ENCODE measurements around the gene RHOJ. TPM values are rescaled to one million over a fixed set of nuclear protein-coding genes. Genes with fewer than 3 reads are reported as not detected.

Gene RHOJ
- total RNA-seq, 1 experiment from 2014 or later, result not detected

GRCh38 chr14:63179383-63179782, 24.9 kb upstream of the RHOJ start:
- H3K9me3 Mint-ChIP-seq (ENCODE audit: unreplicated experiment), result peaks cover 9% of the 10 kb centered on the region
- Histone ChIP-seq H3K9me3 (no peaks in the 10 kb centered on the region), H3K36me3 (ENCODE audit: control insufficient read depth, insufficient read depth, low read length) (no peaks in the 10 kb centered on the region), H3K27me3 (replicated peaks; ENCODE audit: control insufficient read depth, insufficient read depth, low read length) (no peaks in the 10 kb centered on the region), H3K4me3 (ENCODE audit: low read depth, low read length) (no peak overlapping the region), H3K4me1 (no peaks in the 10 kb centered on the region)
- H3K27ac Mint-ChIP-seq (ENCODE audit: unreplicated experiment), result no peak overlapping the region
- no peak for TF ChIP-seq CTCF (IDR thresholded peaks at IDR 0.05; ENCODE audit: insufficient read depth in 1 of 2, low read depth in 1 of 2, low read length in 1 of 2, severe bottlenecking in 1 of 2, unreplicated experiment in 1 of 2)
- ChIA-PET POLR2A (no interaction called here), CTCF (no interaction called here)
- H3K4me1 Mint-ChIP-seq (ENCODE audit: low read depth, unreplicated experiment), result no peaks in the 10 kb centered on the region
- peaks cover 3% of the 10 kb centered on the region for H3K27me3 Mint-ChIP-seq (ENCODE audit: insufficient read depth, unreplicated experiment)
- no peak overlapping the region for H3K4me3 Mint-ChIP-seq (ENCODE audit: unreplicated experiment)
- intact Hi-C loops (cut with micrococcal nuclease; ENCODE audit: unreplicated experiment), result no loop called here
- BruUV-seq (replicated peaks), result no TSS peak
- DNase-seq, result no peak
- H3K36me3 Mint-ChIP-seq (ENCODE audit: insufficient read depth, unreplicated experiment), result no peaks in the 10 kb centered on the region

GRCh38 chr14:63180011-63180410, 24.2 kb upstream of the RHOJ start:
- no peak for DNase-seq
- peaks cover 3% of the 10 kb centered on the region for H3K27me3 Mint-ChIP-seq (ENCODE audit: insufficient read depth, unreplicated experiment)
- H3K36me3 Mint-ChIP-seq (ENCODE audit: insufficient read depth, unreplicated experiment), result no peaks in the 10 kb centered on the region
- intact Hi-C loops (cut with micrococcal nuclease; ENCODE audit: unreplicated experiment), result no loop called here
- H3K4me1 Mint-ChIP-seq (ENCODE audit: low read depth, unreplicated experiment), result no peaks in the 10 kb centered on the region
- H3K4me3 ChIP-seq (ENCODE audit: low read depth, low read length), result no peak overlapping the region
- H3K27ac Mint-ChIP-seq (ENCODE audit: unreplicated experiment), result no peak overlapping the region
- no peaks in the 10 kb centered on the region for H3K27me3 ChIP-seq (replicated peaks; ENCODE audit: control insufficient read depth, insufficient read depth, low read length)
- H3K4me1 ChIP-seq, result no peaks in the 10 kb centered on the region
- POLR2A ChIA-PET, result no interaction called here
- H3K9me3 ChIP-seq, result no peaks in the 10 kb centered on the region
- TF ChIP-seq CTCF (IDR thresholded peaks at IDR 0.05; ENCODE audit: insufficient read depth in 1 of 2, low read depth in 1 of 2, low read length in 1 of 2, severe bottlenecking in 1 of 2, unreplicated experiment in 1 of 2), result no peak
- no peaks in the 10 kb centered on the region for H3K36me3 ChIP-seq (ENCODE audit: control insufficient read depth, insufficient read depth, low read length)
- CTCF ChIA-PET, result no interaction called here
- peaks cover 9% of the 10 kb centered on the region for H3K9me3 Mint-ChIP-seq (ENCODE audit: unreplicated experiment)
- no TSS peak for BruUV-seq (replicated peaks)
- H3K4me3 Mint-ChIP-seq (ENCODE audit: unreplicated experiment), result no peak overlapping the region

- ChIA-PET CTCF (no interaction called here), POLR2A (no interaction called here)
- H3K27ac Mint-ChIP-seq (ENCODE audit: unreplicated experiment), result no peak overlapping the region
- DNase-seq, result no peak
- no peak overlapping the region for H3K4me3 Mint-ChIP-seq (ENCODE audit: unreplicated experiment)
- H3K4me1 Mint-ChIP-seq (ENCODE audit: low read depth, unreplicated experiment), result no peaks in the 10 kb centered on the region
- Histone ChIP-seq H3K9me3 (no peaks in the 10 kb centered on the region), H3K27me3 (replicated peaks; ENCODE audit: control insufficient read depth, insufficient read depth, low read length) (no peaks in the 10 kb centered on the region), H3K4me3 (ENCODE audit: low read depth, low read length) (no peak overlapping the region), H3K4me1 (no peaks in the 10 kb centered on the region), H3K36me3 (ENCODE audit: control insufficient read depth, insufficient read depth, low read length) (no peaks in the 10 kb centered on the region)
- no peak for TF ChIP-seq CTCF (IDR thresholded peaks at IDR 0.05; ENCODE audit: insufficient read depth in 1 of 2, low read depth in 1 of 2, low read length in 1 of 2, severe bottlenecking in 1 of 2, unreplicated experiment in 1 of 2)
- BruUV-seq (replicated peaks), result no TSS peak
- intact Hi-C loops (cut with micrococcal nuclease; ENCODE audit: unreplicated experiment), result no loop called here
- H3K27me3 Mint-ChIP-seq (ENCODE audit: insufficient read depth, unreplicated experiment), result peaks cover 3% of the 10 kb centered on the region
- H3K36me3 Mint-ChIP-seq (ENCODE audit: insufficient read depth, unreplicated experiment), result no peaks in the 10 kb centered on the region
- peaks cover 9% of the 10 kb centered on the region for H3K9me3 Mint-ChIP-seq (ENCODE audit: unreplicated experiment)
Measured at GRCh38 chr14:63182968-63183367, 21.3 kb upstream of the RHOJ start.

Measured in Caco-2 (cell line).